WTC11 (cell line): Measurements from ENCODE around the gene COPS7A. TPM values are rescaled to one million over a fixed set of nuclear protein-coding genes. Genes with fewer than 3 reads are reported as not detected.

ENCODE experiments used
- ATAC-seq: fragments of 200-7000 bp; cut with Tn5 transposase; 2 replicates; pipeline ENCODE4 v1.10.0; 2021; ENCODE audit warnings: mild to moderate bottlenecking, moderate library complexity
- CTCF ChIA-PET: fragments of 300-600 bp; sonication (Branson Sonifier 250); formaldehyde crosslinking; loops from one replicate; lab custom pipeline; 2021; ENCODE audit warnings: antibody characterized with exemption; lab: Charles Lee
- POLR2A ChIA-PET: fragments of 350-600 bp; sonication (Branson Sonifier 250); formaldehyde crosslinking; loops from one replicate; lab custom pipeline; 2021; ENCODE audit warnings: antibody characterized with exemption; lab: Charles Lee
- DNase-seq: peaks from one replicate; pipeline ENCODE4 v3.0.0; 2021; ENCODE audit warnings: low spot score
- H3K27ac Mint-ChIP-seq: 2 replicates; pipeline ENCODE4 v1.8.0; 2021; ENCODE audit warnings: mixed read lengths
- H3K27me3 Mint-ChIP-seq: 2 replicates; pipeline ENCODE4 v1.8.0; 2021; ENCODE audit warnings: low read depth, mild to moderate bottlenecking, moderate library complexity, mixed read lengths
- H3K36me3 Mint-ChIP-seq: 2 replicates; pipeline ENCODE4 v1.8.0; 2021; ENCODE audit warnings: mixed read lengths
- H3K4me1 Mint-ChIP-seq: 2 replicates; pipeline ENCODE4 v1.8.0; 2022; ENCODE audit warnings: mixed read lengths
- H3K4me3 Mint-ChIP-seq: 2 replicates; pipeline ENCODE4 v1.8.0; 2021; ENCODE audit warnings: mild to moderate bottlenecking, moderate library complexity, mixed read lengths
- H3K9me3 Mint-ChIP-seq: 2 replicates; pipeline ENCODE4 v1.8.0; 2021; ENCODE audit warnings: mixed read lengths
- AR ChIP-seq: fragments of 250-450 bp; sonication (Bioruptor Pico); IDR thresholded peaks from 2 replicates; pipeline ENCODE4 v1.9.0; 2021; ENCODE audit warnings: mild to moderate bottlenecking
- ARID4B ChIP-seq: sonication (generic); formaldehyde crosslinking; IDR thresholded peaks from 2 replicates; pipeline ENCODE4 v1.8.0; 2023; ENCODE audit warnings: missing genetic modification reagents, mild to moderate bottlenecking, borderline replicate concordance
- CTCF ChIP-seq: fragments of 200-600 bp; IDR thresholded peaks from 2 replicates; pipeline ENCODE4 v1.8.0; 2022; ENCODE audit warnings: antibody characterized with exemption
- EMX1 ChIP-seq: fragments of 250-450 bp; sonication (Bioruptor Pico); IDR thresholded peaks from 2 replicates; pipeline ENCODE4 v1.8.0; 2021; ENCODE audit warnings: mild to moderate bottlenecking
- ERG ChIP-seq: fragments of 250-450 bp; sonication (Bioruptor Pico); IDR thresholded peaks from 2 replicates; pipeline ENCODE4 v1.8.0; 2021; ENCODE audit warnings: mild to moderate bottlenecking
- GTF2I ChIP-seq: fragments of 250-450 bp; sonication (Bioruptor Pico); conservative IDR thresholded peaks from 2 replicates; pipeline ENCODE4 v1.4.0; 2021; ENCODE audit warnings: mild to moderate bottlenecking
- JUN ChIP-seq: sonication (generic); formaldehyde crosslinking; IDR thresholded peaks from 2 replicates; pipeline ENCODE4 v1.8.0; 2023; ENCODE audit warnings: mild to moderate bottlenecking, missing genetic modification reagents
- MAX ChIP-seq: sonication (generic); formaldehyde crosslinking; IDR thresholded peaks from 2 replicates; pipeline ENCODE4 v1.8.0; 2022; ENCODE audit warnings: mild to moderate bottlenecking, missing genetic modification reagents
- OVOL2 ChIP-seq: fragments of 250-450 bp; sonication (Bioruptor Pico); IDR thresholded peaks from 2 replicates; pipeline ENCODE4 v1.9.0; 2021; ENCODE audit warnings: mild to moderate bottlenecking, borderline replicate concordance
- PRDM15 ChIP-seq: sonication (generic); formaldehyde crosslinking; IDR thresholded peaks from 2 replicates; pipeline ENCODE4 v1.8.0; 2022; ENCODE audit warnings: missing genetic modification reagents
- PREB ChIP-seq: sonication (generic); formaldehyde crosslinking; IDR thresholded peaks from 2 replicates; pipeline ENCODE4 v1.8.1; 2022; ENCODE audit warnings: mild to moderate bottlenecking, missing genetic modification reagents, moderate library complexity, borderline replicate concordance
- TP53 ChIP-seq: sonication (generic); formaldehyde crosslinking; IDR thresholded peaks from 2 replicates; pipeline ENCODE4 v1.8.1; 2023; ENCODE audit warnings: mild to moderate bottlenecking, missing genetic modification reagents
- ZNF138 ChIP-seq: sonication (generic); formaldehyde crosslinking; conservative IDR thresholded peaks from 2 replicates; pipeline ENCODE4 v1.8.1; 2022; ENCODE audit warnings: mild to moderate bottlenecking, moderate library complexity, missing genetic modification reagents
- ZNF281 ChIP-seq: sonication (generic); formaldehyde crosslinking; IDR thresholded peaks from 2 replicates; pipeline ENCODE4 v1.8.0; 2023; ENCODE audit warnings: mild to moderate bottlenecking, missing genetic modification reagents
- ZNF416 ChIP-seq: fragments of 250-450 bp; sonication (Bioruptor Pico); IDR thresholded peaks from 2 replicates; pipeline ENCODE4 v1.9.0; 2021; ENCODE audit warnings: mild to moderate bottlenecking, inconsistent platforms
- ZNF671 ChIP-seq: fragments of 250-450 bp; sonication (Bioruptor Pico); IDR thresholded peaks from 2 replicates; pipeline ENCODE4 v1.8.0; 2021; ENCODE audit warnings: mild to moderate bottlenecking
- total RNA-seq: library from RNA; stranded (reverse); gene quantifications from 3 replicates; pipeline ENCODE4 v1.2.3, GENCODE V29; 2021

The COPS7A gene
- total RNA-seq, 1 experiment from 2014 or later, result 41.4 TPM

- no peak for ATAC-seq
- H3K4me3 Mint-ChIP-seq, result no peak overlapping the region
- ChIA-PET POLR2A (interaction anchor here (0.7 to 1.4 kb wide), 2 partner anchors 92 to 139 kb away, joined by 3 to 4 read pairs; partner anchors contain the start of genes CDCA3 and USP5), CTCF (interaction anchor here (1.1 to 1.2 kb wide), 2 partner anchors 19 to 65 kb away, joined by 3 to 4 read pairs; no protein-coding TSS in a partner anchor)
- H3K4me1 Mint-ChIP-seq, result peaks cover 46% of the 10 kb centered on the region
- H3K9me3 Mint-ChIP-seq, result no peaks in the 10 kb centered on the region
- H3K27me3 Mint-ChIP-seq, result peaks cover 7% of the 10 kb centered on the region
- no peaks in the 10 kb centered on the region for H3K36me3 Mint-ChIP-seq
- no peak overlapping the region for H3K27ac Mint-ChIP-seq
- DNase-seq, result no peak
- TF ChIP-seq CTCF, result no peak
- TF ChIP-seq ZNF671 (CRISPR knock-in tag), result no peak
- no peak for TF ChIP-seq ARID4B (CRISPR knock-in tag)
- no peak for TF ChIP-seq ZNF138 (CRISPR knock-in tag)
- TF ChIP-seq TP53 (CRISPR knock-in tag), result no peak
- no peak for TF ChIP-seq ERG
- TF ChIP-seq MAX, result no peak
These were observed 35.9 kb downstream of the COPS7A start for GRCh38 chr12:6759741-6760140.

- ChIA-PET CTCF (interaction anchor here (0.7 to 1.6 kb wide), 7 partner anchors 8 to 109 kb away, joined by 3 to 16 read pairs (median 4); partner anchors contain the start of genes LAG3, MLF2, SPSB2 and ZNF384), POLR2A (interaction anchor here (0.6 to 0.7 kb wide), 2 partner anchors 10 kb away, joined by 3 read pairs; partner anchors contain the start of gene MLF2)
- ATAC-seq, result no peak
- H3K27me3 Mint-ChIP-seq, result peaks cover 7% of the 10 kb centered on the region
- H3K4me3 Mint-ChIP-seq, result peak overlapping the region; percentile 62
- no peaks in the 10 kb centered on the region for H3K9me3 Mint-ChIP-seq
- no peak for DNase-seq
- H3K36me3 Mint-ChIP-seq, result peaks cover 4% of the 10 kb centered on the region; the same call in 1 of the 2 replicates
- H3K27ac Mint-ChIP-seq, result peak overlapping the region; percentile 21; the same call in 1 of the 2 replicates
- H3K4me1 Mint-ChIP-seq, result peaks cover 54% of the 10 kb centered on the region
- TF ChIP-seq AR (no peak), ZNF416 (CRISPR knock-in tag) (no peak), PREB (no peak), JUN (CRISPR knock-in tag) (no peak), GTF2I (CRISPR knock-in tag) (no peak), EMX1 (no peak), OVOL2 (CRISPR knock-in tag) (no peak), PRDM15 (CRISPR knock-in tag) (no peak), ZNF281 (CRISPR knock-in tag) (no peak)
These were observed 39.5 kb downstream of the COPS7A start for GRCh38 chr12:6763380-6763779.
